NCI-H1092 (cell line): ENCODE results near the gene CAMTA1.

Source experiments
- DNase-seq: peaks from one replicate; lab custom pipeline; 2025; lab: John Stamatoyannopoulos, UW

CAMTA1 gene

DNA sequence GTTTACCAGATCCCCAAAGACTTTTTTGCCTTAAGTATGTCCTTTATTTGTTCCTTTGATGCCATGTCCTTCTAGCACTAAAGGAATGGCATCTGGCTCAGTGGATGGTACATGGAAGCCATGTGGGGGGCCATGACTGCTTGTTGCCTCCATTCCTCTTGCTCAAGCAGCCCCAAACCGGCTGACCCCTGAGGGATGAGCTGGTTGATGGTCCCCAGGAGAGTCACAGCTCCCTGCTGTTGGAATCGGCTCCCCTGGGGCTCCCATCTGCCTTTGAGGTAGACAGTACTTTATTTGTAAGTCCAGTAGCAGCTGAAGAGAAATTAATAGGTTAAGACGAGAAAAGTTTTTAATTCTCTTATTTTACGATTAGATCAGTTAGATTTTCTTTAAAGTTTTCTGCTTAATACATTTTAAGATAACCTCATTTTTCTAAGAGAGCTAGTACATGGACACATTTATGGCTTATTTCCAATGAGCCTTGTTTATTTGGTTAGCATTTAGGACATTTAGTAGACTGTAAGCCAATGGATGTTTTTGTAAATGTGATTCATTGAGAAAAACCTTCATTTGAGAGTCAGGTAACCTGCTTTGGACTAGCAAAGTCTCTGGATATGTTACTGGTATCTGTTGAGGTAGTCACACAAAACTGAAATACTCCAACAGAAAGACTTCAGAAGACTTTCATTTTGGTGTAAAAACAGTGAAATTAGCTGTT, 88.2 kb downstream of the CAMTA1 start:
- DNase-seq: no peak

DNA sequence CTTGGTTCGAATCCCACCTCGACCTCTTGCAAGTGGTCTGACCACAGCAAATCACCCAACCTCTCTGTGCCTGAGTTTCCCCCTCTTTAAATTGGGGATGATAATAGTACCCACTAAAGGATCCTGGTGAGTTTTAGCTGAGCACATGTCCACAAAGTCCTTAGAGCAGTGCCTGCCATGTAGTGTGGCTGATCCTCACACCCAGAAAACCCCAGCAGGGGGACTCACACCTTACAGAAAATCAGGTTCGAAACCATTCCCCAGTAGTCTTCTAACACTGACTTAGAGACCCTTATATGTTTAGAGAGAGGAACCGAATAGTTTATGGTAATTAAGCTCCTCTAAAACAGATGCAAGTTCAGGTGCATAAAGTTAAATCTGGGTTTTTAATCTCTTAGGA, 89.0 kb downstream of the CAMTA1 start:
- DNase-seq: no peak

DNA sequence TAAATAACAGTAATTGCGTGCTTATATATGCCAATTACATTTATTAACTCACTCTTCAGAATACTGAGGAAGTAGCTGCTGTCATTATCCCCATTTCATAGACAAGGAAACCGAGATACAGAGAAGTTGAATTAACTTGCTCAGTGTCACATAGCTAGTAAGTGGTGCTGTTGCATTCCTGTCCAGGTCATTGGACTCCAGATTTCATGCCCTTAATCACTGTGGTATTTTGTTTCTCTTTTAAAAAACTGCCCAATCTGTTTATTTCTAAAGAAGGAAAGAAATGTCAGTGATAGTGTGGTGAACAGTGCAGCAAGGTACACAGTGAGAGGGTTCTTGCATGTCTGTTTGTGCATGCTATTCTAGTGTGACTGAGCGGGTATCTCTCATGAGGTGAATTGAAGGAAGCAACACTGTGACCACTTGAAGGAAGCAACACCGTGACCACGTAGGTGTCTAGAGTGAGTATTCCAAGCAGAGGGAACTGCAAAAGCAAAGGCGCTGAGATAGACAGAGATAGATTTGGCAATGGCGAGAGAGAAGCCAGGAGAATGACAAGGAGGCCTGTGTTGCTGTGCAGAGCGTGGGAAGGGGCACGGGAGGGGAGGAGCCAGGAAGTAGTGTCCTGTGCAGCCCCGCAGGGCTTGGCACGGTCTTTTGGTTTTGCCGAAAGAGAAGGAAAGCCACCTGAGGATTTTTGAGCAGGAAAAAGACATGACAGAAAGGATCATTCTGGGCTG, 95.9 kb downstream of the CAMTA1 start:
- no peak for DNase-seq

GRCh38 chr1:6882414-6882813, 97.2 kb downstream of the CAMTA1 start:
- DNase-seq: no peak

GRCh38 chr1:6884652-6885153, 99.4 kb downstream of the CAMTA1 start:
- DNase-seq: no peak

- DNase-seq: no peak
These were observed 100.2 kb downstream of the CAMTA1 start for GRCh38 chr1:6885426-6885825.

DNA sequence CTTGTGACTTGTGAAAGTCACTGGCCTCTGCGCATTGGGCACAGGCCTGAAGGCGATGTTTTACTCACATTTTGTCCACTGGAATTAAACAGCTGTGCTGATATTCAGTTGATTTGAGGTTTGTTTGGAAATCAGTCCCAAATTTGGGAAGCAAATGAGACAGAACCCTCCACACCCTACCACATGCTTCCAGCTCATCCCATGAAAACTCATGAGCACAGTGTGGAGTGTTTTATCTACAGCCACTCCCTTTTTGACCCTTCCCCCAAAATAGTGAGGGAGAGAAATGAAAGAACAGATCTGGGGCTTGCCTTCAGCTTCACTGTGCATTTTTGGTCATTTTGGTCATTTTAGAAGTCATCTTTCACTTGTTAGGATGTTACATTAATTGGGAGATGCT, 101.3 kb downstream of the CAMTA1 start:
- DNase-seq: no peak

DNA sequence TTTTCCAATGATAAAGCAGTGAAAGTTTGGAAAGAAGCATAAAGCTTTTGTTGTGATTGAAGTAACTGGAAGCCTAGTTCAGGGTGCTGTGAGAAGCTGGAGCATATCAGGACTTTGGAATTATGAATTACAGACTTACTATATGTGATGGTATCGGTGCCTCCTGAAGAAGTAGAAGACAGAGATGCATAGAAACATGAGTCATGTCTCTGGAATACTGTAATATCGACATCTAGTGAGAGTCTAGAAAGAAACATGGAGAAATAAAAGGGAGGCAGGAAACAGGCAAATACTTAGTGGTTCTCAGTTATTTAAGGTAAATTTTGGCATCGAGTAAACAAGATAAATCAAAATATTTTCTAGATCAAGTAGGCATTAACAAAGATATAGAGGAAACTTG, 103.0 kb downstream of the CAMTA1 start:
- no peak for DNase-seq

DNA sequence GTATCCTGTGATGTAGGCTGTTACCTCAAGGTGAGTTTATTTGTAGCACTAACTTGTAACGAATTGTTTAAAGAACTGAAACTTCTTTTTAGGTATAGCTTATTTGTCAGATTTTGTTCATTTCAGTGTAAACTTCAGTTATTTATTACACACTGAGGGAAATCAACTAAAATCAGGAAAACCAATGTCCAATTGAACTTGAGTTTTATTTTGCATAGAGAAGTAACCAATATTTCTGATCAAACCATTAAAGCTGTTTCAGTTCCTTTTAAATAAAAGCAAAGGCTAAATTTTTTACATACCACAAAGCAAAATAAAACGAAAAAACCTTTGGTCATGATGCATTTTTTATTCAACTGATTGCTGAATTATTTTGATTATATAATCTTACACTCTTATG, 103.6 kb downstream of the CAMTA1 start:
- DNase-seq: no peak

DNA sequence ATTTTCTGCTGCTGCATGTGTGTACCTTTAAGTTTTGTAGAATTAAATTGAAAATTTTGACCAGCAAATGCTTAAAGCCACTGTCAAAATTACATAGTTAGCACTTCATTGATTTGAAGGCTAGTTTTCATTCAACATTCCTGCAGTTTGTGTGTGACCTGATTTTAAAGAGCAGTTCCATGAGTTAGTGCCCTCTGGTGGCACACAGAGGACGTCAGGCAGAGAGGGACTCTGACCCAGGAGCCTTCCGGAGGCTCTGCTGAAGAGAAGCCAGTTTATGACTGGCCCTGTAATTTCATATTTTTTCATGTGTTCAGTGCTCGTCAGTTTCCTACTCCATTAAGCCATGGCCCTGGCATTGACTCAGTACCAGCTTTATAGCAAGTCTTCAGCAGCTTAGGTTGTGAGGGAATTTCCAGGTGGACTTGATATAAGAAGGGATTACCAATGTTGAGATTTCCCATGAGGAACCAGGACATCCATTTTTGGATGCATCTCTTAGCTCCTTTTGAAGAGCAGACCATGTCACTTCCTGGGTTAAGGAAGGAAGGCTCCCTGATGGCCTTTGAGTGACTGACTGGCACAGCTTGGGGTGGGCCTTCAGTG, 104.7 kb downstream of the CAMTA1 start:
- peak; percentile 43 for DNase-seq

GRCh38 chr1:6890686-6891085, 105.4 kb downstream of the CAMTA1 start:
- no peak for DNase-seq

- DNase-seq: no peak
These were observed 106.7 kb downstream of the CAMTA1 start for GRCh38 chr1:6891781-6892579.

- no peak for DNase-seq
These were observed 108.1 kb downstream of the CAMTA1 start for GRCh38 chr1:6893388-6893787.

DNA sequence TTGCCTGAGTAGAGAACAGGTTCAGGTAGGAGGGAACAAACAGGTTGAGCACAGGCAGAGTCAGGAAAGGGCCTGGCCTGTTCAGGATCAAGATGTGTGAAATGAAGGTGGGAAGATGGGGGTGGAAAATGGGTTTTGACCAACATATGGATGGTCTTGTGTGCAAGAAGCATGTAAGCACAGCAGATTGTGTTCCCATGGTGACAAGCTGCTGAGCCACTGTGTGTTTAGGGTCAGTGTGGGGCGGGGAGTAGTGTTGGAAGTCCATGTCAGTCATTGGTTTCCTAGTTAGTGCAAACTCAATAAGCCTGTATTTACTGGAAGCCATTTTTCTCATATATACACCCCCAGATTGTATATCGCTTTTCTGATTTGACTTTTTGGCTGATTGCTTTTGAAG, 111.9 kb downstream of the CAMTA1 start:
- no peak for DNase-seq

DNA sequence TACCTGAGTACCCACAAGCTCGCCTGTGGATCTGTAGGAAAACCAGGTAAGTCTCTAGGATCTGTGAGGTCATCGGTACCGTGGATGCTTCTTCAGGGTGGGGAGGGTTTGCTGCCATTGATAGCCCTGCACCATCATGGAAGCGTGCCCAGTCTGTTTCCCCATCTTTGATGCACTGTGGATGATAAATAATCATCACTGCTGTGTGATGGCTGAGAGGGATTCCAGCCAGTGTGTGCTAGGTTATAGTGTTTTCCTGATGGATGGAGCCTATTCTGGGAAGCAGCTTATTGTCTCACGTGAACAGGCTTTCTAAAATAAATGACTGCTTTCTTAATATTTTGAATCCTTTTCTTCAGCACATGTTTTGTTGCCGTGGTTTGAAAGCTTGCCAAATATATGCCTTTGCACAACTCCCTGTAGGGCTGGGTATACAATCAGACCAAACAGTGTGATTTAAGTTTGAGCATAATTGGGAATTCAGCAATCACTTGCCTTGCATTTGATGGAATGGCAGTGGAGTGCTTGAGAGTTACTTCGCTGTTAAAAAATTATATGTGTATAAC, 113.8 kb downstream of the CAMTA1 start:
- no peak for DNase-seq

DNA sequence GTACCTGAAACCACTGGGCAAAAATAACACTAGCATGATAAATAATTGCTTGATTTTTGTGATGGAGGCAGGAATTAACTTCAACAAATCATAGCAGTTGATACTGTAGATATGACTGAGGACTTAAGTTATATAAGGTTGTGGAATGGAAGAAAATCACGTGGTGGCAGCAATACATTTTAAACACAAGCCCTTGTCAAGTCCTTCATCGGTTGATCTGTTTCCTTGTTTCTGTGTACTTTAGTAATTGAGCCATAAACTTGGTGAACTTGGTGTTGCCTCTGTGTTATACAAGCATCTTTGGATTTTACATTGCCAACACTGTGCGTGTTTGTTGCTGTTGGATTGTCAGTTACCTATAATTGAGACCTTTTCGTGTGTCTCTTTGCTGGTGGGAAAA, 114.4 kb downstream of the CAMTA1 start:
- no peak for DNase-seq

GRCh38 chr1:6902153-6902552, 116.9 kb downstream of the CAMTA1 start:
- DNase-seq: no peak

DNA sequence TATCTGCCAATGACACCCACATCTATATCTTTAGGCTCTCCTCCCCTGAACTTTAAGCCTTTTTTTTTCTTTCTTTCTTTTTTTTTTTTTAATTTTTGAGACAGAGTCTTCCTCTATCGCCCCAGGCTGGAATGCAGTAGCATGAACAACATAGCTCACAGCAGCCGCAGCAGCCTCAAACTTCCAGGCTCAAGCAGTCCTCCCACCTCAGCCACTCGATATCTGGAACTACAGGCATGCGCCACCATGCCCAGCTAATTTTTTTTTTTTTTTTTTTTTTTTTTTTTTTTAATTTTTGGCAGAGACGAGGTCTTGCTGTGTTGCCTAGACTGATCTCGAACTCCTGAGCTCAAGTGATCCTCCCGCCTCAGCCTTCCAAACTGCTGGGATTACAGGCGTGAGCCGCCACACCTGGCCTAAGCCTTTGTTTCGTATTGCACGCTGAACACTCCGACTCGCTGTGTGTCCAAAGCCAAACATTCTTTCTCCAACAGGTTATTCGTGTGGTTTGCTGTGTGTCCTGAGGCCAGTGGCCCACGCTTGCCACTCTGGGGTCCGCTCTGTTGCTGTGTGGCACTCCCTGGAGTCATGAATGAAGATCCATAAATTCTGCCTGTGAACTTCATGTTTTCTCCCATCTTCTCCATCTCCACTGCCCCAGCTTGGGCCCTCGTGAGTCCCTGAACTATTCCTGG, 119.4 kb downstream of the CAMTA1 start:
- DNase-seq: no peak

- DNase-seq: no peak
These were observed 120.1 kb downstream of the CAMTA1 start for GRCh38 chr1:6905331-6905730.

GRCh38 chr1:6905790-6906189, 120.5 kb downstream of the CAMTA1 start:
- no peak for DNase-seq

DNA sequence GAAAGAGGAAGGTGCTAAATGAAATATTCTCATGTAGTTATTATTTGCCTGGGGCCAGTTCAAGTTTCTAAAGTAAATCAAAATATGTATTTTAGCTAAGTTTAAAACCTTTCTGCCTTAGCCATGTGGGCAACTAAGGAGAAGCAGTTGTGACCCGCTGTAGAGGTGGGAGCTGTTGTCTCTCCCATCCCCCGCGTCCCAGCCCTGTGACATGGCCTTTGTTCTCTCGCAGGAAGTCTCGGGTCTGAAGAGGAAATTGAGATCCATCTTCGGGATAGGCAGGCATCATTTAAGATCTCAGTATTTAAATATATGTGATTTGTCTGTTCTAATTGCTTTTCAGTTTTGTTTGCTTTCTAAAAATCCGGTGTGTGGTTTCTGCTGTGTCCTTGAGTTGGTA, 121.5 kb downstream of the CAMTA1 start:
- no peak for DNase-seq
